Astrocyte of the cerebellum (primary cell): ENCODE data around the gene TFB1M.

Source experiments
- DNase-seq: peaks from one replicate; pipeline ENCODE4 v3.0.0-alpha.2; 2011; ENCODE audit warnings: low read depth
- H3K4me3 ChIP-seq: 2 replicates; pipeline ENCODE4 v1.5.1; 2011; ENCODE audit warnings: mild to moderate bottlenecking, low read depth, low read length, moderate library complexity
- CTCF ChIP-seq: IDR thresholded peaks from 2 replicates; pipeline ENCODE4 v1.5.1; 2012; ENCODE audit warnings: low read length, low read depth, moderate library complexity, mild to moderate bottlenecking; ENCODE audit errors: missing control alignments
- in situ Hi-C: cut with HindIII; loops from 2 replicates; pipeline ENCODE4 v1.10.0; 2017; ENCODE audit warnings: low sequenced_read_pairs

TFB1M gene

GRCh38 chr6:155246825-155247224, 67.5 kb downstream of the TFB1M start:
- no peak overlapping the region for H3K4me3 ChIP-seq
- in situ Hi-C loops: no loop called here
- DNase-seq: no peak
- TF ChIP-seq CTCF: no peak

- no peak for DNase-seq
- no peak for TF ChIP-seq CTCF
- in situ Hi-C loops: no loop called here
These were observed 68.5 kb downstream of the TFB1M start for GRCh38 chr6:155245831-155246230.

GRCh38 chr6:155245193-155245592, 69.1 kb downstream of the TFB1M start:
- no peak overlapping the region for H3K4me3 ChIP-seq
- in situ Hi-C loops: no loop called here
- no peak for DNase-seq
- no peak for TF ChIP-seq CTCF

More at GRCh38 chr6:155245831-155246230, 68.5 kb downstream of the TFB1M start:
- no peak overlapping the region for H3K4me3 ChIP-seq

- in situ Hi-C loops: no loop called here
- no peak for DNase-seq
- no peak overlapping the region for H3K4me3 ChIP-seq
- no peak for TF ChIP-seq CTCF
These were observed 69.8 kb downstream of the TFB1M start for GRCh38 chr6:155244434-155244833.

- in situ Hi-C loops: no loop called here
- no peak for TF ChIP-seq CTCF
- no peak overlapping the region for H3K4me3 ChIP-seq
- no peak for DNase-seq
These were observed 72.3 kb downstream of the TFB1M start for GRCh38 chr6:155241966-155242365.

- no peak for DNase-seq
- in situ Hi-C loops: no loop called here
- TF ChIP-seq CTCF: no peak
These were observed 73.2 kb downstream of the TFB1M start for GRCh38 chr6:155240905-155241600.

More at GRCh38 chr6:155240905-155241600, 73.2 kb downstream of the TFB1M start:
- H3K4me3 ChIP-seq: no peak overlapping the region
